Naive thymus-derived CD4-positive, alpha-beta T cell (primary cell): Measurements from ENCODE around the gene ARR3. TPM values are rescaled to one million over a fixed set of nuclear protein-coding genes. Genes with fewer than 3 reads are reported as not detected.

Source experiments
- ATAC-seq: fragments of 150-1000 bp; cut with Tn5 transposase; 2 replicates; pipeline ENCODE4 v1.10.0; 2021; ENCODE audit warnings: mild to moderate bottlenecking, moderate library complexity
- CTCF ChIA-PET: fragments of 350-600 bp; sonication (Branson Sonifier 250); formaldehyde crosslinking; loops from one replicate; lab custom pipeline; 2021; ENCODE audit warnings: antibody characterized with exemption; lab: Charles Lee
- POLR2A ChIA-PET: fragments of 350-600 bp; sonication (Branson Sonifier 250); formaldehyde crosslinking; loops from one replicate; lab custom pipeline; 2021; ENCODE audit warnings: antibody characterized with exemption, inconsistent platforms; lab: Charles Lee
- DNase-seq, 9 donors: peaks; one replicate each; pipeline versions ENCODE4 v3.0.0 to v3.0.0-alpha.2; 2020 to 2022; ENCODE audit warnings: mixed read lengths in 1 of 9
- H3K27ac ChIP-seq: one replicate; pipeline ENCODE4 v1.7.0; 2013; ENCODE audit warnings: mild to moderate bottlenecking, low read depth, low read length, moderate library complexity
- H3K27me3 ChIP-seq, 2 donors: one replicate each; pipeline ENCODE4 v1.7.0; 2013; ENCODE audit warnings: low read length in 2 of 2, mild to moderate bottlenecking in 2 of 2, moderate library complexity in 2 of 2; ENCODE audit not compliant: control insufficient read depth in 2 of 2, insufficient read depth in 2 of 2
- H3K36me3 ChIP-seq, 3 experiments: 1 replicate in 2 of 3; 2 replicates in 1 of 3; pipeline ENCODE4 v1.7.0; 2013; ENCODE audit warnings: low read length in 3 of 3, mild to moderate bottlenecking in 3 of 3, moderate library complexity in 1 of 3; ENCODE audit not compliant: insufficient read depth in 3 of 3, control insufficient read depth in 2 of 3
- H3K4me1 ChIP-seq, 2 donors: one replicate each; pipeline ENCODE4 v1.7.0; 2013; ENCODE audit warnings: low read length in 2 of 2, mild to moderate bottlenecking in 2 of 2, moderate library complexity in 1 of 2; ENCODE audit not compliant: control insufficient read depth in 2 of 2, insufficient read depth in 2 of 2
- H3K4me3 ChIP-seq: 2 replicates; pipeline ENCODE4 v1.7.0; 2013; ENCODE audit warnings: mild to moderate bottlenecking, low read length
- H3K9me3 ChIP-seq, 3 experiments: 1 replicate in 2 of 3; 2 replicates in 1 of 3; pipeline ENCODE4 v1.7.0; 2013; ENCODE audit warnings: low read length in 3 of 3; ENCODE audit not compliant: control insufficient read depth in 2 of 3
- H3K27ac Mint-ChIP-seq, 9 donors: one replicate each; pipeline ENCODE4 v1.8.0; 2020 to 2022; ENCODE audit warnings: mixed read lengths in 9 of 9, mild to moderate bottlenecking in 8 of 9, moderate library complexity in 5 of 9, inconsistent platforms in 2 of 9
- H3K27me3 Mint-ChIP-seq, 5 donors: one replicate each; pipeline ENCODE4 v1.8.0; 2021 to 2022; ENCODE audit warnings: mixed read lengths in 5 of 5, mild to moderate bottlenecking in 1 of 5
- H3K36me3 Mint-ChIP-seq, 5 donors: one replicate each; pipeline ENCODE4 v1.8.0; 2020 to 2022; ENCODE audit warnings: mixed read lengths in 5 of 5, mild to moderate bottlenecking in 3 of 5, inconsistent platforms in 1 of 5
- H3K4me1 Mint-ChIP-seq, 7 donors: one replicate each; pipeline ENCODE4 v1.8.0; 2020 to 2022; ENCODE audit warnings: mixed read lengths in 7 of 7, mild to moderate bottlenecking in 3 of 7, inconsistent platforms in 1 of 7
- H3K4me3 Mint-ChIP-seq, 10 donors: one replicate each; pipeline ENCODE4 v1.8.0; 2020 to 2022; ENCODE audit warnings: mild to moderate bottlenecking in 10 of 10, mixed read lengths in 10 of 10, moderate library complexity in 6 of 10, inconsistent platforms in 2 of 10
- H3K9me3 Mint-ChIP-seq, 11 donors: one replicate each; pipeline ENCODE4 v1.8.0; 2020 to 2022; ENCODE audit warnings: mixed read lengths in 11 of 11, mild to moderate bottlenecking in 4 of 11, inconsistent platforms in 1 of 11, moderate library complexity in 1 of 11
- intact Hi-C, 2 donors: fragments of 100-400 bp; cut with micrococcal nuclease; formaldehyde crosslinking; loops; one replicate each; pipeline ENCODE4 v1.15.1; 2023
- polyA plus RNA-seq, 2 donors: library from polyadenylated mRNA; unstranded; fragments of 300-500 nt; fragmentation: Illumina TruSeq; gene quantifications; one replicate each; pipeline ENCODE4 v1.2.3, GENCODE V29; 2021
- total RNA-seq, 6 experiments: library from RNA in 5 of 6; stranded (reverse) in 5 of 6; gene quantifications; 1 replicate in 5 of 6; 2 replicates in 1 of 6; pipeline ENCODE4 v1.2.3 and lab custom pipeline; 2021 to 2026

ARR3 gene
- total RNA-seq (not detected), polyA plus RNA-seq (not detected), total RNA-seq (lab: John Stamatoyannopoulos, UW) (not detected)

DNA sequence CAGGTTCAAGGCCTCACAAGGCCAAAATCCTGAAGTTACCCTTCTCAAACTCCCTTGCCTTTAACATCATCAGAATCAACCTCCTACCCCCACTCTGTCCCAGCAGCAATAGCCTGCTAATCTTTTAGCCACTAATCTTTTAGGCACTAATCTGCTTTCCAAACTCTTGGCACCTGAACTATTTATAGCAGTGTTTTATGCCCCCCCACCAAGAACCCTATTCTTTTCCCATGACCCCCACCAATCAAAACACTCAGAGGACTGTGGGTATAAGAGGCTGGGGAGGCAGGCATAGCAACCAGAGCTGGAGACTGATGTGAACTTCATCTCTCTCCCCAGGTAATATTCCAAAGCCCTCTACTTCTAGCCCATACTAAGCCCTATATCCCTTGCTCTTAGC, at the start of gene ARR3:
ARR3 (plus strand) TSS at position 301 of the 400 bp plus-strand sequence. CDS start 1,052 bp downstream, outside the sequence.
- peaks cover 0 to 1% (median 0%) of the 10 kb centered on the region in 11 donors for H3K9me3 Mint-ChIP-seq
- H3K36me3 Mint-ChIP-seq: no peaks in the 10 kb centered on the region
- DNase-seq (no peak), ATAC-seq (no peak)
- Histone ChIP-seq H3K9me3 (no peaks in the 10 kb centered on the region), H3K4me3 (no peak within 1 kb of the TSS), H3K36me3 (no peaks in the 10 kb centered on the region), H3K4me1 (no peaks in the 10 kb centered on the region), H3K27me3 (no peaks in the 10 kb centered on the region), H3K27ac (no peak within 1 kb of the TSS)
- POLR2A ChIA-PET: no interaction called here
- CTCF ChIA-PET: no interaction called here
- no peak within 1 kb of the TSS for H3K27ac Mint-ChIP-seq
- no peak within 1 kb of the TSS for H3K4me3 Mint-ChIP-seq
- no peaks in the 10 kb centered on the region for H3K27me3 Mint-ChIP-seq
- H3K4me1 Mint-ChIP-seq: peaks cover 0 to 2% (median 0%) of the 10 kb centered on the region in 7 donors
- intact Hi-C loops: no loop called here

DNA sequence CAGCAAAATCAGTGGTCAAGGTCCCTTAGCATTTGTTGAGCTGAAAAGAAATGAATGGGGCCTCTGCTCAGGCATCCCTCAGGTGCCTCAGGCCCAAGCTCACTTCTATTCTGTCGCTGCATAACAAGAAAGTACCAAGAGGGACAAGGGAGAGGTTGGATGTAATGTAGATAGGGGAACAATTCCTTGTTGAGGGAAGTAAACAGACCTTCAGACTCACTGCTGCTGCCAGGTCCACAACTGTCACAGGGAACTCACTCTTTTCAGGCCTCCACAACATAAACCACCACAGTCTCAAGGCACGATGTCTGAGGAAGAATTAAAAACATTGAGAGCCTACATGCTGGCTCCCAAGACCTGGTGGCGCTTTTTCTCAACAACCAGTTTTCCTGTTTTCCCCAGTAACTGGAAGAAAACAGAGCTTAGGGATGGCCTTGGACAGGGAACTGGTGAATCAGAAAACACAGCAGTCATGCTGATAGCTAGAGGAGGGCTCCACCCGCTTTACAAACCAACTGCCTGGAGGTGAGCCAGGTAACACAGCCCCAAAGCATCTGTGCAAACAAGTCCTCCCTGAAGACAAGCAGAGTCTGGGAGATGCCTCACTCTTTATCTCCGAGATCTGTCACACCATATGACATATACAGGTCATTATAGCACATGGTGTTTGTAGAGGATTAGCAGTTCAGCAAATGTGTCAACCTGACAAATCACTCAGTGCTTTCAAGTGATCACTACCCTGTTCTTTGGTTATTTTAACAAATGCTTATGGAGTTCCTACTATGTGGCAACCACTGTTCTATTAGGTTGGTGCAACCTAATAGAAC, 48.0 kb upstream of the ARR3 start:
- no peak for ATAC-seq
- ChIA-PET POLR2A (no interaction called here), CTCF (no interaction called here)
- Mint-ChIP-seq H3K9me3 (no peaks in the 10 kb centered on the region), H3K27me3 (no peaks in the 10 kb centered on the region), H3K27ac (no peak overlapping the region), H3K36me3 (no peaks in the 10 kb centered on the region), H3K4me3 (no peak overlapping the region), H3K4me1 (no peaks in the 10 kb centered on the region)
- intact Hi-C loops: no loop called here
- no peaks in the 10 kb centered on the region for H3K4me1 ChIP-seq
- no peak for DNase-seq
- no peaks in the 10 kb centered on the region for H3K9me3 ChIP-seq
- H3K27ac ChIP-seq: no peak overlapping the region
- no peaks in the 10 kb centered on the region for H3K27me3 ChIP-seq
- no peaks in the 10 kb centered on the region for H3K36me3 ChIP-seq
- no peak overlapping the region for H3K4me3 ChIP-seq

DNA sequence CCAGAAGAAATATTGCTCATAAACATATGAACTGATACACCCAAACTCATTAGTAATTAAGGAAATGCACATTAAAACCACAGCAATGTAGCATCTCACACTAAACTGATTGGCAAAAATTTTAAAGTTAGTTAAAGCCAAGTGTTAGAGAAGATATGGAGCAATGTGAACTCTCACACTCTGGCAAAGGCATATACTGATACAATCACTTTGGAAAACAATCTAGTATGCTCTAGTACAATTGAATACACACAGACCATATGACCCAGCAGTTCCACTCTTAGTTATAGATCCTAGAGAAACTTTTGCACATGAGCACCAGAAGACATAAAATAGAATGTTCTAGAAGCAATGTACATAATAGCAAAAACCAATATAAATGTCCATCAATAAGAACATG, 42.1 kb upstream of the ARR3 start:
- H3K4me1 Mint-ChIP-seq: no peaks in the 10 kb centered on the region
- peaks cover 0 to 2% (median 0%) of the 10 kb centered on the region in 11 donors for H3K9me3 Mint-ChIP-seq
- DNase-seq (no peak), ATAC-seq (no peak)
- H3K27me3 ChIP-seq: no peaks in the 10 kb centered on the region
- no peaks in the 10 kb centered on the region for H3K36me3 Mint-ChIP-seq
- H3K4me3 ChIP-seq: no peak overlapping the region
- POLR2A ChIA-PET: no interaction called here
- CTCF ChIA-PET: interaction anchor here (0.7 kb wide), 1 partner anchor 34 kb away, joined by 4 read pairs; no protein-coding TSS in a partner anchor
- no peaks in the 10 kb centered on the region for H3K4me1 ChIP-seq
- no peaks in the 10 kb centered on the region for H3K36me3 ChIP-seq
- H3K9me3 ChIP-seq: no peaks in the 10 kb centered on the region
- no peak overlapping the region for H3K27ac Mint-ChIP-seq
- intact Hi-C loops: no loop called here
- H3K27me3 Mint-ChIP-seq: no peaks in the 10 kb centered on the region
- H3K4me3 Mint-ChIP-seq: no peak overlapping the region
- no peak overlapping the region for H3K27ac ChIP-seq

DNA sequence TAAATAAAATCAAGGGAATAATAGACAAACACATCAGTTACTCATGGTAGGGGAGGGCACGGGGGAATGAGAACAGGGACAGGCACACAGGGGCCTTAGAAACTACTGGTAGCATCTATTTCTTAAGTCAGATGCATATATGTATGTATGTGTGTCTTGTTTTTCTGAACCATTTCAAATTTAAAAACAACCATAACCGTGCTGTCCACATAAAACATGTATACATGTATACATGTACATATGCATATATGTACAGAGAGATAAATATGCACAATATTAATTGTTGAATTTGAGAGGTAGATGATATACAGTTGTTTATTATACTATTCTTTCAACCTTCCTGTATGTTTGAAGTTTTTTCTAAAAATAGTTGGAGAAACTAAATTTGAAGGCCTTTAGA, 41.4 kb upstream of the ARR3 start:
- Mint-ChIP-seq H3K27ac (no peak overlapping the region), H3K4me3 (no peak overlapping the region), H3K4me1 (no peaks in the 10 kb centered on the region), H3K36me3 (no peaks in the 10 kb centered on the region), H3K27me3 (no peaks in the 10 kb centered on the region), H3K9me3 (peaks cover 0 to 2% (median 0%) of the 10 kb centered on the region in 11 donors)
- Histone ChIP-seq H3K4me3 (no peak overlapping the region), H3K27me3 (no peaks in the 10 kb centered on the region), H3K4me1 (no peaks in the 10 kb centered on the region), H3K36me3 (no peaks in the 10 kb centered on the region), H3K9me3 (no peaks in the 10 kb centered on the region), H3K27ac (no peak overlapping the region)
- intact Hi-C loops: no loop called here
- ChIA-PET CTCF (no interaction called here), POLR2A (no interaction called here)
- DNase-seq (no peak), ATAC-seq (no peak)

GRCh38 chrX:70231666-70232065, 36.5 kb upstream of the ARR3 start:
- ChIA-PET CTCF (no interaction called here), POLR2A (no interaction called here)
- H3K27ac Mint-ChIP-seq: no peak overlapping the region
- H3K4me1 ChIP-seq: no peaks in the 10 kb centered on the region
- H3K36me3 Mint-ChIP-seq: no peaks in the 10 kb centered on the region
- H3K27me3 ChIP-seq: no peaks in the 10 kb centered on the region
- H3K4me3 ChIP-seq: no peak overlapping the region
- peaks cover 0 to 5% (median 0%) of the 10 kb centered on the region in 7 donors for H3K4me1 Mint-ChIP-seq
- peaks cover 0 to 2% (median 0%) of the 10 kb centered on the region in 11 donors for H3K9me3 Mint-ChIP-seq
- H3K27me3 Mint-ChIP-seq: no peaks in the 10 kb centered on the region
- H3K9me3 ChIP-seq: no peaks in the 10 kb centered on the region
- no peak for ATAC-seq
- DNase-seq: no peak
- no peaks in the 10 kb centered on the region for H3K36me3 ChIP-seq
- no peak overlapping the region for H3K27ac ChIP-seq
- H3K4me3 Mint-ChIP-seq: no peak overlapping the region
- intact Hi-C loops: no loop called here

- Mint-ChIP-seq H3K4me3 (no peak within 1 kb of the TSS), H3K27ac (no peak within 1 kb of the TSS), H3K4me1 (peaks cover 0 to 5% (median 0%) of the 10 kb centered on the region in 7 donors), H3K36me3 (no peaks in the 10 kb centered on the region), H3K27me3 (no peaks in the 10 kb centered on the region), H3K9me3 (no peaks in the 10 kb centered on the region)
- ChIA-PET POLR2A (no interaction called here), CTCF (no interaction called here)
- no peaks in the 10 kb centered on the region for H3K27me3 ChIP-seq
- H3K4me1 ChIP-seq: no peaks in the 10 kb centered on the region
- intact Hi-C loops: no loop called here
- H3K4me3 ChIP-seq: no peak within 1 kb of the TSS
- H3K9me3 ChIP-seq: no peaks in the 10 kb centered on the region
- no peak within 1 kb of the TSS for H3K27ac ChIP-seq
- ATAC-seq (no peak), DNase-seq (no peak)
- no peaks in the 10 kb centered on the region for H3K36me3 ChIP-seq
Observed at GRCh38 chrX:70234355-70234754, 33.8 kb upstream of the ARR3 start, which contains the start of gene AWAT1. AWAT1 (plus strand) TSS chrX:70234655; CDS start chrX:70234696, 41 bp downstream.

DNA sequence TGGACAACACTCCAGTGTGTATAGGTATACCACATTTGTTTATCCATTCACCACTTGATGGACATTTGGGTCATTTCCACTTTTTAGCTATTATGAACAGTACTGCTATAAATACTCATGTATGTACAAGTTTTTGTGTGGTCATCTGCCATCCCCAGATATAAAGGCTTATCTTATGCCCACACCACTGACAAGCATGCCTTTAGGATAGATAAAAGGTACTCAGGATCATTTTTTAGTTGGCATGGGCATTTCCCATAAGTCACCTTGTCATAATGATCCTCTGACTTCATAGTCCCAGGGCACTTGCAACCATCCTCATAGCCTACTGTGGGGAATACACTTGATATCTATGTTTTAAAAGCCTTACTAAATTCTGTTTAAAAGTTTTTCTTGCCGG, 27.4 kb upstream of the ARR3 start:
- Mint-ChIP-seq H3K36me3 (peaks cover 0 to 2% (median 0%) of the 10 kb centered on the region in 5 donors), H3K9me3 (no peaks in the 10 kb centered on the region), H3K27ac (no peak overlapping the region), H3K4me3 (no peak overlapping the region), H3K4me1 (no peaks in the 10 kb centered on the region), H3K27me3 (no peaks in the 10 kb centered on the region)
- no peak overlapping the region for H3K4me3 ChIP-seq
- H3K9me3 ChIP-seq: no peaks in the 10 kb centered on the region
- POLR2A ChIA-PET: no interaction called here
- DNase-seq (no peak), ATAC-seq (no peak)
- no peak overlapping the region for H3K27ac ChIP-seq
- CTCF ChIA-PET: no interaction called here
- no peaks in the 10 kb centered on the region for H3K36me3 ChIP-seq
- H3K27me3 ChIP-seq: no peaks in the 10 kb centered on the region
- no peaks in the 10 kb centered on the region for H3K4me1 ChIP-seq
- intact Hi-C loops: no loop called here
